T-helper 1 cell (primary cell): Measurements from ENCODE around the gene ZNF333.
"Not testable (repeated sequence)": the region's sequence is repeated elsewhere in the genome, so short reads cannot be mapped to it uniquely, and the experiment has no call there.

Experiments used
- DNase-seq, 5 donors: peaks; one replicate each; pipeline ENCODE4 v3.0.0-alpha.2; 2012 to 2020

ZNF333 gene

GRCh38 chr19:14770136-14770535 is 80.3 kb downstream of the ZNF333 start:
- DNase-seq = no peak

- DNase-seq = no peak
Observed at GRCh38 chr19:14770944-14771839, 81.3 kb downstream of the ZNF333 start.

- no peak for DNase-seq
Observed at GRCh38 chr19:14772467-14772866, 82.6 kb downstream of the ZNF333 start.

- DNase-seq = no peak
Observed at GRCh38 chr19:14772995-14773394, 83.1 kb downstream of the ZNF333 start.

GRCh38 chr19:14773722-14774121 is 83.9 kb downstream of the ZNF333 start:
- not testable (repeated sequence) for DNase-seq

GRCh38 chr19:14774373-14774772 is 84.5 kb downstream of the ZNF333 start:
- no peak for DNase-seq

GRCh38 chr19:14775326-14775725 is 85.5 kb downstream of the ZNF333 start:
- not testable (repeated sequence) for DNase-seq

- DNase-seq = no peak
Observed at GRCh38 chr19:14775869-14776586, 86.2 kb downstream of the ZNF333 start.

- not testable (repeated sequence) for DNase-seq
Observed at GRCh38 chr19:14777645-14778044, 87.8 kb downstream of the ZNF333 start.

GRCh38 chr19:14778110-14778845 is 88.4 kb downstream of the ZNF333 start, which contains the start of gene ADGRE2:
ADGRE2 (minus strand) TSS chr19:14778560; CDS start chr19:14776756, 1,804 bp downstream.
- not testable (repeated sequence) for DNase-seq

GRCh38 chr19:14779151-14779550 is 89.3 kb downstream of the ZNF333 start:
- DNase-seq = no peak

- DNase-seq = not testable (repeated sequence)
Observed at GRCh38 chr19:14780622-14781225, 90.9 kb downstream of the ZNF333 start.

- DNase-seq = not testable (repeated sequence)
Observed at GRCh38 chr19:14781713-14782536, 92.1 kb downstream of the ZNF333 start.

- DNase-seq = no peak
Observed at GRCh38 chr19:14782626-14783409, 93.0 kb downstream of the ZNF333 start.
